Neuronal stem cell (in vitro differentiated cells): ENCODE data around the gene EEPD1.

Source experiments
- DNase-seq: peaks from one replicate; pipeline ENCODE4 v3.0.0-alpha.2; 2013; ENCODE audit warnings: low spot score
- H2AFZ ChIP-seq: one replicate; pipeline ENCODE4 v1.6.1; 2013; ENCODE audit warnings: mild to moderate bottlenecking, low read length, inconsistent platforms
- H2AK5ac ChIP-seq: 2 replicates; pipeline ENCODE4 v1.6.1; 2013; ENCODE audit warnings: low read depth, mild to moderate bottlenecking, inconsistent platforms, low read length, moderate library complexity, mixed read lengths
- H2BK120ac ChIP-seq: 2 replicates; pipeline ENCODE4 v1.6.1; 2013; ENCODE audit warnings: low read depth, mild to moderate bottlenecking, inconsistent platforms, low read length, moderate library complexity, mixed read lengths
- H2BK12ac ChIP-seq: one replicate; pipeline ENCODE4 v1.6.1; 2013; ENCODE audit warnings: low read length, inconsistent platforms
- H2BK15ac ChIP-seq: 2 replicates; pipeline ENCODE4 v1.6.1; 2013; ENCODE audit warnings: mild to moderate bottlenecking, low read length, inconsistent platforms, mixed read lengths
- H2BK5ac ChIP-seq: one replicate; pipeline ENCODE4 v1.6.1; 2013; ENCODE audit warnings: inconsistent platforms, mild to moderate bottlenecking, low read length, moderate library complexity
- H3K14ac ChIP-seq: one replicate; pipeline ENCODE4 v1.6.1; 2013; ENCODE audit warnings: low read length, inconsistent platforms
- H3K18ac ChIP-seq: 2 replicates; pipeline ENCODE4 v1.6.1; 2013; ENCODE audit warnings: low read length, inconsistent platforms
- H3K23ac ChIP-seq: 2 replicates; pipeline ENCODE4 v1.6.1; 2013; ENCODE audit warnings: low read depth, mild to moderate bottlenecking, mixed read lengths, low read length, inconsistent platforms; ENCODE audit not compliant: poor library complexity
- H3K27ac ChIP-seq: replicated peaks from 3 replicates; pipeline ENCODE4 v1.5.1; 2013; ENCODE audit warnings: low read length, inconsistent platforms
- H3K27me3 ChIP-seq, 3 experiments: 2 replicates each; pipeline ENCODE4 v1.6.1; 2013; ENCODE audit warnings: low read length in 3 of 3, mild to moderate bottlenecking in 2 of 3, inconsistent platforms in 1 of 3, low read depth in 1 of 3, mixed read lengths in 1 of 3, moderate library complexity in 1 of 3; ENCODE audit not compliant: control insufficient read depth in 3 of 3, insufficient read depth in 3 of 3
- H3K36me3 ChIP-seq, 2 donors: replicated peaks in 1 of 2; 2 replicates each; pipeline ENCODE4 v1.6.1; 2013; ENCODE audit warnings: low read length in 2 of 2; ENCODE audit not compliant: control insufficient read depth in 2 of 2, insufficient read depth in 2 of 2
- H3K4ac ChIP-seq: 2 replicates; pipeline ENCODE4 v1.6.1; 2013; ENCODE audit warnings: inconsistent platforms, mild to moderate bottlenecking, low read length, moderate library complexity
- H3K4me1 ChIP-seq, 2 donors: 1 replicate in 1 of 2; 2 replicates in 1 of 2; pipeline ENCODE4 v1.6.1; 2013; ENCODE audit warnings: low read length in 2 of 2, low read depth in 1 of 2; ENCODE audit not compliant: control insufficient read depth in 2 of 2, insufficient read depth in 1 of 2
- H3K4me2 ChIP-seq: one replicate; pipeline ENCODE4 v1.6.1; 2013; ENCODE audit warnings: mild to moderate bottlenecking, low read length, inconsistent platforms; ENCODE audit not compliant: insufficient read depth, poor library complexity, severe bottlenecking
- H3K4me3 ChIP-seq, 2 donors: 2 replicates each; pipeline ENCODE4 v1.5.1; 2013; ENCODE audit warnings: low read length in 2 of 2, mild to moderate bottlenecking in 2 of 2, inconsistent platforms in 1 of 2, moderate library complexity in 1 of 2
- H3K79me1 ChIP-seq: one replicate; pipeline ENCODE4 v1.6.1; 2013; ENCODE audit warnings: low read depth, mild to moderate bottlenecking, inconsistent platforms, low read length, moderate library complexity
- H3K9ac ChIP-seq: one replicate; pipeline ENCODE4 v1.6.1; 2013; ENCODE audit warnings: mild to moderate bottlenecking, low read depth, low read length, inconsistent platforms; ENCODE audit not compliant: poor library complexity
- H3K9me3 ChIP-seq, 2 donors: replicated peaks in 1 of 2; 2 replicates each; pipeline versions ENCODE3 to v1.6.1; 2013; ENCODE audit warnings: low read length in 2 of 2, mild to moderate bottlenecking in 2 of 2, inconsistent platforms in 1 of 2, low read depth in 1 of 2, mixed read lengths in 1 of 2, moderate library complexity in 1 of 2; ENCODE audit not compliant: control insufficient read depth in 2 of 2, insufficient read depth in 1 of 2
- H4K8ac ChIP-seq: one replicate; pipeline ENCODE4 v1.6.1; 2013; ENCODE audit warnings: low read depth, mild to moderate bottlenecking, inconsistent platforms, low read length, moderate library complexity
- H4K91ac ChIP-seq: one replicate; pipeline ENCODE4 v1.6.1; 2013; ENCODE audit warnings: low read length, low read depth, mild to moderate bottlenecking, inconsistent platforms; ENCODE audit not compliant: poor library complexity
- WGBS, 2 donors: extraction: QIAGEN DNeasy Blood & Tissue Kit; methylation state at CpG; one replicate each; pipeline ENCODE4 v1.1.7; 2013; ENCODE audit warnings: missing lambda C conversion rate in 2 of 2, mixed read lengths in 1 of 2; ENCODE audit not compliant: insufficient read length in 2 of 2, insufficient replicate concordance in 1 of 2; ENCODE audit errors: extremely low coverage in 2 of 2; 5-methylcytosine and 5-hydroxymethylcytosine counted together

Gene EEPD1

GRCh38 chr7:36301914-36302771, 149.1 kb downstream of the EEPD1 start:
- H3K4me1 ChIP-seq: peaks cover 26 to 27% of the 10 kb centered on the region in 2 donors
- no peak overlapping the region for H3K4me2 ChIP-seq
- no peaks in the 10 kb centered on the region for H3K79me1 ChIP-seq
- H2BK15ac ChIP-seq: no peak overlapping the region
- peaks cover 0 to 3% of the 10 kb centered on the region in 2 donors for H3K36me3 ChIP-seq
- no peak overlapping the region for H3K18ac ChIP-seq
- H4K8ac ChIP-seq: no peak overlapping the region
- no peak overlapping the region for H2BK120ac ChIP-seq
- H2BK12ac ChIP-seq: no peak overlapping the region
- H2AK5ac ChIP-seq: no peak overlapping the region
- H3K4ac ChIP-seq: no peak overlapping the region
- WGBS, 2 donors: no CpG with 5 or more reads among the region's 15 CpGs
- no peak overlapping the region for H3K14ac ChIP-seq
- H3K27me3 ChIP-seq: no peaks in the 10 kb centered on the region
- peak overlapping the region; percentile 33 for H3K27ac ChIP-seq
- H2BK5ac ChIP-seq: no peak overlapping the region
- H3K9me3 ChIP-seq: peaks cover 0 to 3% of the 10 kb centered on the region in 2 donors
- DNase-seq: no peak
- no peak overlapping the region for H3K23ac ChIP-seq
- H2AFZ ChIP-seq: peak overlapping the region; percentile 71
- H3K9ac ChIP-seq: no peak overlapping the region
- no peak overlapping the region for H4K91ac ChIP-seq
- H3K4me3 ChIP-seq: no peak overlapping the region

GRCh38 chr7:36303202-36304098, 150.4 kb downstream of the EEPD1 start:
- Histone ChIP-seq H4K8ac (no peak overlapping the region), H3K27ac (no peak overlapping the region), H4K91ac (no peak overlapping the region), H3K4me1 (peaks cover 26 to 27% of the 10 kb centered on the region in 2 donors), H2BK5ac (peak overlapping the region; percentile 31), H3K4ac (no peak overlapping the region), H3K4me3 (no peak overlapping the region), H3K79me1 (no peaks in the 10 kb centered on the region), H3K27me3 (no peaks in the 10 kb centered on the region), H3K9me3 (peaks cover 0 to 3% of the 10 kb centered on the region in 2 donors), H3K14ac (no peak overlapping the region), H2AFZ (no peak overlapping the region), H2AK5ac (no peak overlapping the region), H2BK15ac (no peak overlapping the region), H3K18ac (peak overlapping the region; percentile 78), H2BK12ac (no peak overlapping the region), H2BK120ac (no peak overlapping the region), H3K36me3 (no peaks in the 10 kb centered on the region), H3K9ac (no peak overlapping the region), H3K23ac (no peak overlapping the region), H3K4me2 (no peak overlapping the region)
- DNase-seq: no peak
- WGBS, 2 donors: no CpG with 5 or more reads among the region's 8 CpGs

GRCh38 chr7:36304099-36304425, 151.0 kb downstream of the EEPD1 start:
- H3K4me1 ChIP-seq: peaks cover 26 to 27% of the 10 kb centered on the region in 2 donors
- peaks cover 0 to 3% of the 10 kb centered on the region in 2 donors for H3K9me3 ChIP-seq
- no peak overlapping the region for H4K8ac ChIP-seq
- no CpG with 5 or more reads among the region's 6 CpGs for WGBS, 2 donors
- H2BK15ac ChIP-seq: no peak overlapping the region
- no peak overlapping the region for H2BK5ac ChIP-seq
- H3K27ac ChIP-seq: no peak overlapping the region
- no peak overlapping the region for H2BK120ac ChIP-seq
- no peak overlapping the region for H3K14ac ChIP-seq
- H4K91ac ChIP-seq: no peak overlapping the region
- no peaks in the 10 kb centered on the region for H3K36me3 ChIP-seq
- no peak overlapping the region for H3K4me2 ChIP-seq
- H2BK12ac ChIP-seq: no peak overlapping the region
- H3K9ac ChIP-seq: no peak overlapping the region
- H3K79me1 ChIP-seq: no peaks in the 10 kb centered on the region
- H2AK5ac ChIP-seq: no peak overlapping the region
- no peaks in the 10 kb centered on the region for H3K27me3 ChIP-seq
- no peak for DNase-seq
- H3K23ac ChIP-seq: no peak overlapping the region
- H2AFZ ChIP-seq: no peak overlapping the region
- peak overlapping the region; percentile 9 for H3K18ac ChIP-seq
- H3K4me3 ChIP-seq: no peak overlapping the region
- H3K4ac ChIP-seq: no peak overlapping the region

GRCh38 chr7:36305226-36305625, 152.2 kb downstream of the EEPD1 start:
- Histone ChIP-seq H3K18ac (no peak overlapping the region), H3K23ac (peak overlapping the region; percentile 22), H4K8ac (no peak overlapping the region), H3K79me1 (no peaks in the 10 kb centered on the region), H3K9ac (no peak overlapping the region), H2BK15ac (no peak overlapping the region), H2BK5ac (no peak overlapping the region), H3K4me3 (no peak overlapping the region), H3K14ac (no peak overlapping the region), H2AFZ (no peak overlapping the region), H3K27ac (no peak overlapping the region), H3K4me1 (peaks cover 18 to 20% of the 10 kb centered on the region in 2 donors), H3K4me2 (no peak overlapping the region), H4K91ac (no peak overlapping the region), H3K9me3 (peaks cover 0 to 3% of the 10 kb centered on the region in 2 donors), H2BK120ac (no peak overlapping the region), H3K27me3 (no peaks in the 10 kb centered on the region), H2AK5ac (no peak overlapping the region), H2BK12ac (no peak overlapping the region), H3K36me3 (no peaks in the 10 kb centered on the region), H3K4ac (no peak overlapping the region)
- no CpG with 5 or more reads among the region's 18 CpGs for WGBS, 2 donors
- no peak for DNase-seq
